NT2/D1 (cell line): ENCODE data around the gene PRDM11.

Source experiments
- YY1 ChIP-seq: IDR thresholded peaks from 2 replicates; pipeline ENCODE4 v1.6.1; 2011; ENCODE audit not compliant: insufficient read length, insufficient read depth
- ZNF274 ChIP-seq: IDR thresholded peaks from 2 replicates; pipeline ENCODE4 v1.6.1; 2011; ENCODE audit warnings: mild to moderate bottlenecking, low read depth, low read length

- TF ChIP-seq YY1, result no peak
- TF ChIP-seq ZNF274, result no peak
These were observed 38.8 kb downstream of the PRDM11 start for GRCh38 chr11:45185228-45185729.
